Measurements from ENCODE around the gene NIT1. TPM values are rescaled to one million over a fixed set of nuclear protein-coding genes. Genes with fewer than 3 reads are reported as not detected.

NIT1 gene
- total RNA-seq, 1 donor from 2014 or later: 31.9 TPM

- H3K27ac ChIP-seq (replicated peaks): no peak overlapping the region
- DNase-seq: peak; percentile 62
- H3K4me1 ChIP-seq: no peaks in the 10 kb centered on the region
- intact Hi-C loops (cut with micrococcal nuclease): no loop called here
- no peaks in the 10 kb centered on the region for H3K9me3 ChIP-seq (replicated peaks)
- no peak overlapping the region for H3K4me3 ChIP-seq
- no peaks in the 10 kb centered on the region for H3K36me3 ChIP-seq
- TF ChIP-seq, protein P1, sequence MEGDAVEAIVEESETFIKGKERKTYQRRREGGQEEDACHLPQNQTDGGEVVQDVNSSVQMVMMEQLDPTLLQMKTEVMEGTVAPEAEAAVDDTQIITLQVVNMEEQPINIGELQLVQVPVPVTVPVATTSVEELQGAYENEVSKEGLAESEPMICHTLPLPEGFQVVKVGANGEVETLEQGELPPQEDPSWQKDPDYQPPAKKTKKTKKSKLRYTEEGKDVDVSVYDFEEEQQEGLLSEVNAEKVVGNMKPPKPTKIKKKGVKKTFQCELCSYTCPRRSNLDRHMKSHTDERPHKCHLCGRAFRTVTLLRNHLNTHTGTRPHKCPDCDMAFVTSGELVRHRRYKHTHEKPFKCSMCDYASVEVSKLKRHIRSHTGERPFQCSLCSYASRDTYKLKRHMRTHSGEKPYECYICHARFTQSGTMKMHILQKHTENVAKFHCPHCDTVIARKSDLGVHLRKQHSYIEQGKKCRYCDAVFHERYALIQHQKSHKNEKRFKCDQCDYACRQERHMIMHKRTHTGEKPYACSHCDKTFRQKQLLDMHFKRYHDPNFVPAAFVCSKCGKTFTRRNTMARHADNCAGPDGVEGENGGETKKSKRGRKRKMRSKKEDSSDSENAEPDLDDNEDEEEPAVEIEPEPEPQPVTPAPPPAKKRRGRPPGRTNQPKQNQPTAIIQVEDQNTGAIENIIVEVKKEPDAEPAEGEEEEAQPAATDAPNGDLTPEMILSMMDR (IDR thresholded peaks at IDR 0.05; ENCODE audit: borderline replicate concordance): peak; percentile 68
- peaks cover 9% of the 10 kb centered on the region for H3K27me3 ChIP-seq (ENCODE audit: low read depth)
Observed at GRCh38 chr1:161071886-161072371, 46.0 kb upstream of the NIT1 start.

DNA sequence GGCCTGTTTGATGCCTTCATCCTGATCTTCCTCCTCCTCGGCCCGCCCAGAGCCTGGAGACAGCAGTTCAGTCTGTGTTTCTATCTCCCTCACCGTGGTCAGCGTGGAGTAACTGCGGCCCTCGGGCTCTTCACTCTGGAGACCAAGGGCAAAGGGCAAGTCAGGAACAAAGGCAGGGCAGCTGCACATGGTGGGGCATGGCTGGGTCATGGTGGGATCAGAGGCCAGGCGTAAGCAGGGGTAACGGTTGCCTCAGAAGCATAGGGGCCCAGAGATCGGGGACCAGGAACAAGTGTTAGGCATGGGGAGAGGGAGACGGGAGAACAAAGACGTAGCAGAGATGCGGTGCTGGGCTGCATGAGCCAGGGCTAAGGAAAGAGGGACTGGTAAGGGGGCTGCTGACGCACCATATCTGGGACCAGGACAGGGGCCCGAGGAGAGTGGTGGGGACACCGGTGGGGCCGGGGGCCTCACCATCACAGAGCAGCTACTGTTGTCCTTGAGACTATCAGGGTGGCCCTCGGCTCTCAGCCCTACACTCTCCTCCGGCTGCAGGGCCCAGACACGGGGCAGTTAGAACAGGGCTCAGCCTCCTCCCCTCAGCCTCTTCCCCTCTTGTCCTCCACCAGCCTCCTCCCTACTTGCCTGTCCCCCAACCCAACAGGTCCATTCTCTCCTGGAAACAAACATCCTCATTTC is 45.0 kb upstream of the NIT1 start:
- intact Hi-C loops (cut with micrococcal nuclease): no loop called here
- H3K4me1 ChIP-seq: no peaks in the 10 kb centered on the region
- H3K4me3 ChIP-seq: no peak overlapping the region
- H3K9me3 ChIP-seq (replicated peaks): no peaks in the 10 kb centered on the region
- no peaks in the 10 kb centered on the region for H3K36me3 ChIP-seq
- no peak overlapping the region for H3K27ac ChIP-seq (replicated peaks)
- TF ChIP-seq, protein P1 (IDR thresholded peaks at IDR 0.05; ENCODE audit: borderline replicate concordance): no peak
- no peak for DNase-seq
- H3K27me3 ChIP-seq (ENCODE audit: low read depth): peaks cover 9% of the 10 kb centered on the region

DNA sequence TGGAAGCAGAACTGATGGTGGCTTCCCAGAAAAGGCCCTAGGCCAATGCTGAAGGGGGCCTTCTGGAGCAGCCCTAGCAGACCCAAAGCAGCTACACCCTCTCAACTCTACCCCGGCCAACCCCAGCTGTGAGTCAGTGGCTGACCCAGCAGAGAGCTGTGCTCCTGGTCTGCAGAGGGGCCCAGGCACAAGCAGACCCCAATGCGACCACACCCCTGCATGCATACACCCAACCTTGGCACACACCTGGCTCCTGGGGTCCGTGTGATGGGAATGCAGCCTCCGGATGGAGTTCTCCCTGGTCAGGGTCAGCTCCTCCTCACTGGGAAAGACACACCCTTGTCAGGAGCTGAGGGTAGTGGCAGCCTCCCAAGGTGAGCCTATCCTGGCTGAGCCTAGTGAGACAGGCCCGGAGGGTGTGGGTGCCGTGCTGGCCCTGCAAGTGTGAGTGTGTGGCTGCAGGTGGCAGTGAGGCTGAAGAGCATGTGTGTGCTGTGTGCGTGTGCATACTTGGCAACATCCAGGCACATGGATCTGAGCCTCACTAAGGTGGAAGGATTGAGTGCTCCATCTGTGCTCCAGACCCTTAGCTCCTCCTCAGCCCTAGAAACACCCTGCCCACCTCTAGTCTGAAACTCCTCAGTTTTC is 44.3 kb upstream of the NIT1 start:
- H3K4me1 ChIP-seq: no peaks in the 10 kb centered on the region
- no peak overlapping the region for H3K4me3 ChIP-seq
- no peak for DNase-seq
- H3K27ac ChIP-seq (replicated peaks): no peak overlapping the region
- intact Hi-C loops (cut with micrococcal nuclease): no loop called here
- peaks cover 16% of the 10 kb centered on the region for H3K27me3 ChIP-seq (ENCODE audit: low read depth)
- no peaks in the 10 kb centered on the region for H3K36me3 ChIP-seq
- TF ChIP-seq, protein P1 (IDR thresholded peaks at IDR 0.05; ENCODE audit: borderline replicate concordance): no peak
- no peaks in the 10 kb centered on the region for H3K9me3 ChIP-seq (replicated peaks)

- TF ChIP-seq, protein P1 (IDR thresholded peaks at IDR 0.05; ENCODE audit: borderline replicate concordance): no peak
Observed at GRCh38 chr1:161074676-161075368, 43.1 kb upstream of the NIT1 start.

GRCh38 chr1:161076410-161076809 is 41.5 kb upstream of the NIT1 start:
- H3K27me3 ChIP-seq (ENCODE audit: low read depth): peaks cover 23% of the 10 kb centered on the region
- intact Hi-C loops (cut with micrococcal nuclease): no loop called here
- no peak overlapping the region for H3K27ac ChIP-seq (replicated peaks)
- no peak for DNase-seq
- TF ChIP-seq, protein P1 (IDR thresholded peaks at IDR 0.05; ENCODE audit: borderline replicate concordance): no peak
- H3K4me1 ChIP-seq: no peaks in the 10 kb centered on the region
- no peaks in the 10 kb centered on the region for H3K9me3 ChIP-seq (replicated peaks)
- H3K4me3 ChIP-seq: no peak overlapping the region
- H3K36me3 ChIP-seq: no peaks in the 10 kb centered on the region

More at GRCh38 chr1:161074676-161075368, 43.1 kb upstream of the NIT1 start:
- H3K27me3 ChIP-seq (ENCODE audit: low read depth): peaks cover 20% of the 10 kb centered on the region
- intact Hi-C loops (cut with micrococcal nuclease): no loop called here
- no peaks in the 10 kb centered on the region for H3K4me1 ChIP-seq
- H3K9me3 ChIP-seq (replicated peaks): no peaks in the 10 kb centered on the region
- H3K4me3 ChIP-seq: no peak overlapping the region
- no peak for DNase-seq
- no peaks in the 10 kb centered on the region for H3K36me3 ChIP-seq
- H3K27ac ChIP-seq (replicated peaks): no peak overlapping the region

Data from left ventricle myocardium inferior (tissue), 1 donor.